Right forelimb (tissue), 1 donor: ENCODE measurements around the gene TTC39B.
"Not testable (repeated sequence)": the region's sequence is repeated elsewhere in the genome, so short reads cannot be mapped to it uniquely, and the experiment has no call there.

Source experiments
- DNase-seq: peaks from one replicate; pipeline ENCODE4 v3.0.0-alpha.2; 2018

TTC39B gene

DNA sequence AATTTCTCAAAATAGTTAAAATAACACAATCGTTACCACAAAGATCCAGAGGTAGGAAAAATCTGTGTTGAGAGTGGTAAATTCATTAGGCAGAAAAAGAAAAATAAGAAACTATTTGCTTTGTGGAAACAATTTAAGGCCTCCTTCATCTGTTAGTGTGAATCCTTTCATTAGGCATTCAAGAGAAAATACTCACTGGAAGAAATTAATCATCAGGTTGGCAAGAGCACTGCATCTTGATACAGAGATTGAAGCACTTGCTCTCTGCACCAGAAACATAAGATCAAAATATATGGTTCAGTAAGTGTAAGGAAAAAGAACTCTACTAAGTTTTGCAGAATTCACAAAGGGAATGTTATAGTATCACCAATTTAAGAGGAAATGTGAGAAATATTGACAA lies 44.4 kb downstream of the TTC39B start:
- DNase-seq, result no peak

DNA sequence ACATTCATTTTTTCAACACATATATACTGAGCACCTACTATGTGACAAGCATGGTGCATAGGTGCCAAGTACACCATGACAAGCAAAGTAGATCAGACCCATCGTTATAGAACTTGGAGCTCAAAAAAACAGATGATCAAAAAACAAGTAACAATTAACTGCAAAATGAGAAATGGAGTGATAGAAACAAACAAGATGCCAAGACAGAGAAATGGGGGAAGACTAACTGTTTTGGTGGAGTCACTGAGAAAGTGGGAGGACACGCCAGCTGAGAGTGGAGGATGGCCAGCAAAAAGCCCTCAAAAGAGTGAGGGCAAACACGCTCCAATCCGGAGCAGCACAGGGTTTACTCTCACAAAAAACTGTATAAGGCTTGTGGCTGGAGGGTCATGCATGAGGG lies 50.6 kb downstream of the TTC39B start:
- no peak for DNase-seq

DNA sequence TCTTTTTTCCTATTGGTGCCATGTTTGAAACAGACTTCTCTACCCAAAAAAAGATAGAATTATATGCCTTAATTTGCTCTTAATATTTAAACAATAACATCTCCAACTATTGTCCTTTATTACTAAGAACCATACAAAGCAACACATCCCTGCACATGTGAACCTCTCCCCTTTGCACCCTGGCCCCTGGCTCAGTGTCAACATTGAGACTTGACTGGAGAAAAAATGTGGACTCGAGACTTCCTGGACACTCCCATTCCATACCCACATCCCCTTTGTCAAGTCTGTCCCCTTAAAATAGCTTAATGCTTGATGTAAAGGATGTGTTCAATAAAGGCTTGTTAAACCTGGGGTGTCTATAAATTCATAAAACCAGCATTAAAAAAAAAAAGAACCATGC lies 53.2 kb downstream of the TTC39B start:
- no peak for DNase-seq

DNA sequence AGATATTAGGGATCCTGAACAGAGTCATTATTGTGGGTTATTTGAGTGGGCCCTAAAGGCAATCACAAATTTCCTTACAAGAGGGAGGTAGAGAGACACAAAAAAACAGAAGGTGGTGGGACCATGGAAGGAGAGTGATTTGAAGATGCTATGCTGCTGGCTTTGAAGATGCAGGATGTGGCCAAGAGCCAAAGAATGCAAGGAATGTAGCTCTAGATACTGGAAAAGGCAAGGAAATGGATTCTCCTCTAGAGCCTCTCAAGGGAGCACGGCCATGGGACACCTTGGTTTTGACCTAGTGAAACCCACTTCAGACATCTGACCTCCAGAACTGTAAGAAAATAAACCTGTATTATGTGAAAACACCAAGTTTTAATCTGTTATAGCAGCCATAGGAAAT lies 53.8 kb downstream of the TTC39B start:
- DNase-seq, result no peak

DNA sequence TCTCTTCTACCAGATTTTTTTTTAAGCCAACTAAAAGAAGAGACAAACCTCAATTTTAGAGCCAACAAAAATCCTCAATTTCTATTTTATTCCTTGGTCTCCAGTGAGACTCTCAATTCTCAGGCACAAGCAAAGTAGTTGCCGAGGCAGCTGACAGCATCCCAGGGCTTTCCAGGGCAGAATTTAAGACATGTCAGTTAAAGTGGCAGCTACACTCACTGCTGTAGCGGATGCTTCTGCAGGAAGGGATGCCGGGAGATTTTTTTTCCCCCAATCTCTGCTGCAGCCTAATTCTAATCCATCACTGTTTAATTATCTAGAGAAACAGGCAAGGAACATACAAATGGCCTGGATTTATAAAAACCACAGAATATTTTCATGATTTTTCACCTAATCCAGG lies 57.0 kb downstream of the TTC39B start:
- no peak for DNase-seq

DNA sequence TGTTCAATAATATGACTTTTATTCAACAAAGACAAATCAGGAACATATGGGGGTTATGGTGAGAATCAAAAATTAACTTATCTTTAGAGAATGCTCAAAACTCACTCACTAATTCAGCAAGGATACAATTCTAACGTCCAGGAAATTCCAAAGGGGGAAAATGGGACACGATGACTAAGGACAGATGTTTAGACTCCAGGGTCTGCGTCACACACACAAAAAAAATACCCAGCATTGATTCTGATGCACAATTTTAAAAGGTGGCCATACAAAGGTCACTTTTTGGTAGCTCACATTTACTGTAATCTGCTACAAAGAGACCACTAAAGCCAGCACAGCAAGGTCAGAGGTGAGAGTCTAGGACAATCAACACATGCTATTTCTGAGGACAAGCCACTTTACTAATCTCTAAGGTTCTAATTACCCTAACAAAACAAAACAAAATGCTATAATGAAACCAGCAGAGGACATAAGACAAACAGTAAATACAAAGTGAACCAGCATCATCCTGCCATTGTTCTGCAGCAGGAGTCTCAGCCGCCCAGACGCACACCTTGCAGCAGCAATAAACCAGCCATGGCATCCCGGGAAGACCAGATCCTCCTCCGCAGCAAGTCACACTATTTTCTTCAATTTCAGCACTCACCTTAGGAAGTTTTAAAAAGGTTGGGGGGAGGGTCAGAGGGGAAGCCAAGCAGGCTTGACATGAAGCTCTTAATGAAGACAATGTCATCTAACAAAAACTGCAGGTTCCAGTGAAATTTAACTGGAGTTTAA lies 57.8 kb downstream of the TTC39B start:
- no peak for DNase-seq

DNA sequence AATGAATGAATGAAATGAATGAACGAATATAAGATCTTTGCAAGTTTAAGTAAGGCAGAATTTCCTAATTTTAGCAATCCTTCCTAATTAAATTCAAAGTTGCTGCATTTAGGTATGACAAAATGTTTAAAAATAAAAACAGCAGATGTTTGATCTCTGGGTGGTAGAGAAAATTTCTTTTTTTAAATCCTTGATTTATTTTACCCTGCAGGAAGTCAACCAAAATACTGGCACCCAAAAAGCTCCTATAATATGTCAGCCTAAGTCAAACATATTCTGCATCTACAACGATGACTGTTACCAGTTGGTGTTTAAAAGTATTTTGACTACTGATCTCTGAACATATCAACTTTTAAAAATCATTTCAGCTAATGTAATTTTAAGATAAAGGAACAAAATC lies 58.4 kb downstream of the TTC39B start:
- no peak for DNase-seq

DNA sequence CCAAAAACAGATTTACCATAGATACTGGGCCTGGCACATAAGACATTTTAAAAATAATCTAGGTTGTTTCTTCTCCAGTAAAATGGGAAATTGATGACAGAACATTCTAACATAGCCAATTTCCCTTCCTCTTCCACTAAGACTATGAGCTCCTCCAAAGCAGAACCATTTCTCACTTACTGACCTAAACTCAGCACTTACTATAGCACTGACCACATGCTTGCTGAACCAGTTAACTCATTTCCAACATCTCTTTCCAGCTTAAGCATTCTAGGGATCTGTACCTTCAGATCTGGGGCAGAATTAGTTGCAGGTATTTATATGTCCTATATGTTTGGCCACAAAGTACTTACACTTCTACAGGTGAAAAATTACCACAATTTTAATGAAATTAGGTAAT lies 58.9 kb downstream of the TTC39B start:
- DNase-seq, result no peak

DNA sequence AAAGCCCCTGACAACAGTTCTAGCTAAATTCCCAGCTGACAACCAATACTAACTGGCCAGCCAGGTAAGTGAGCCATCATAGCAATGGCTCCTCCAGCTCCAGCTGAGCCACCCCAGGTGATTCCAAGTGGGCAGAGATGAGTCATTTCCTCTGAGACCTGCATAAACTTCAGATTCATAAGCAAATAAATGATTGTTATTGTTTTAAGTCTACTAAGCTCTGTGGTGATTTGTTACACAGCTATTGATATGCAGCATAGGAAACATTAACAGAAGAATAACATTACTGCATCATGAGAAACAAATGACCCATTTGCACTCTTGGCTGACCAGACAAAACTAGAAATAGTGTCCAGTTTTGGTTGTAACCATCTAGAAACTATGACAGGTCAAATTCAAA lies 60.3 kb downstream of the TTC39B start:
- DNase-seq, result no peak

DNA sequence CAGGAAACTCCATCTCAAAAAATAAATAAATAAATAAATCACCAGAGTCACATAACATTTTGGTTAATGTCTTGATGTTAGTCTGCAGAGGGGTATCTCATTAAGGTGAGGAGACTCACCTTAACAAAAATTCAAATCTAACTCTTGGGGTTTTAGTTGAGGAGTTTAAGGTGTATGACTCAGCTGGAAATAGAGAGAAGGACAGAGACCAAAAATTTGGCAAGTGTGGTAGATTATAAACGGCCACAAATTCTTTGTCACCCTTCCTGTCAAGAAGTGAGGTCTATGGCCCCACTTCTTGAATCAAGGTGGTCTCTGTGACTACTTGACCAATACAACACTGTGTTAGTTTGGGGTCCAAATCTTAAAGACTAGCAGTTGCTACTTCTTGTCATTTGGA lies 60.8 kb downstream of the TTC39B start:
- no peak for DNase-seq

DNA sequence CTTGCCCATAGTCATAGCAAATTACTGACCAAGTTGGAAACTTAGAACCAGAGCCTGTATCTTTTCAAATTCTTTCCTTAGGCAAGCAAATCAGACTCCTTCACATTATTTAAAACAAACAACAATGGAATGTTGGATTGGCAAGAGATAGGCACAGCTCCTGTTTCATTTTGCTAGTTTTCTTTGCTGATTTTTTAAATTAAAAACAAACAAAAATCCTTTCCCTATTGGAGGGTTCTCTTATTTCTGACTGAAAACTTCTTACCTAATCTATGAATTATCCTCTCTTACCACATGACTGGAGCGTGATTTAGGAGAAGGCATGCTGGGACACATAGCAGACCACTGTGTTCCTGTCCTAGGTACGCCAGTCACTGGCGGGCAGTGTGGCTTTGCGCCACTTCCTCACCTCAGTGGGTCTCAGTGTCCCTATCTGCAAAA lies 63.0 kb downstream of the TTC39B start:
- DNase-seq, result no peak

DNA sequence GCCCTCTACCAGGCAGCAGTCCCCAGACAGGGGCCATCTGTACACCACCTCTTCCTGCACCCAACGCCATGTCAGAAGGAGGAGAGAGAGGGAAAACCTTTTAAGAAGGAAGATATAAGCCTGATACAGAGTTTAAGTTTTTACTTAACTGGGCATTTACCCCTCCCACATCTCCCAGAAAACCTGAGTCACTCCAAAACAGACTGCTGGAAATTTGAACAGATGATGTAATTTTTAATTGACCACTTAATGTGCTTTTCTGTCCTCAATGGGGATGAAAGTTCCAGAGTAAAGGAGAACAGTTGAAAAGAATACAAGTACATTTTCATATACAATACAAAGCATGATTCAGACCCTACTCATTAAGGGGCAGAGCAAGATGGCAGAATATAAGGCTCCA lies 63.9 kb downstream of the TTC39B start:
- DNase-seq, result no peak

DNA sequence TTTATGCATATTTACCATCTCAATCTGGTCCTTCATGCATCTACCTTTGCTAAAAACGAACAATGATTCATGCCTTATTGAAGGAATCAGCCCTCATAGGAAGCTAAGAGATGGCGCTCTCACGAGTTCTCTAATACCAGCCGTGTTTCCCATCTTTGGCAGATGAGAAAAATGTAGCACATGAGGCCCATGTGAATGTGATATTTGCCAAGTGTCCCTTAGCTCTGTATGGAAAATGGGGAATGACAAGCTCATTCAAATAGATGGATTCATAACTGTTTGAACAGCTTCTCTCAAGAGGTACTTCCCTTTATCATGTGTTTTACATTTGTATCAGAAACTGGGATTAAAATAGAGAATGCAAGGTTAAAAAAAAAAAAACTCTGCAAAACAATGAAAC lies 66.1 kb downstream of the TTC39B start:
- DNase-seq, result no peak

DNA sequence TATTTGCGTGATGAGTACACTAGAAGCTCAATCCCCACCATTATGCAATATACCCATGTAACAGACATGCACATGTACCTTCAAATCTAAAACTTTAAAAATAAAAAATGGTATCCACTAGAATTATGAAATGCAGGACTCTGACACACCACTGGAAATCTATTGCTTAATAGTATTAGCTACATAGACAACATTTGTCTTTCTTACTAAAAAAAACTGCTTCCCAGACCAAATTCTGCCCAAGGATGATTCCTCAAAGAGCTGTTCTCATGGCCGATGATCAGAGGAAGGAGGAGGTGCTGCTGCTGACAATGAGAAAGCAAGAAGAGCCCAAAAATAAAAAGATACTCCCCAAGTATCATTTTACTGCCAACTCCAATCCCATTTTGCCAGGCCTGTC lies 67.2 kb downstream of the TTC39B start:
- DNase-seq, result no peak

DNA sequence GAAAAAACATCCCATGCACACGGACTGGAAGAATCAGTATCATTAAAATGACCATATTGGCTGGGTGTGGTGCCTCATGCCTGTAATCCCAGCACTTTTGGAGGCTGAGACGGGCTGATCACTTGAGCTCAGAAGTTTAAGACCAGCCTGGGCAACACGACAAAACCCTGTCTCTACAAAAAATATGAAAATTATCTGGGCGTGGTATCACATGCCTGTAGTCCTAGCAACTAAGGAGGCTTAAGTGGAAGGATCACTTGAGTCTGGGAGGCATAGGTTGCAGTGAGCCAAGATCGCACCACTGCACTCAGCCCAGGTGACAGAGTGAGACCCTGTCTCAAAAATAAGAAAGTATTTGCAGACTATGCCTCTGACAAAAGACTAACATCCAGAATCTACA lies 68.4 kb downstream of the TTC39B start:
- DNase-seq, result no peak

DNA sequence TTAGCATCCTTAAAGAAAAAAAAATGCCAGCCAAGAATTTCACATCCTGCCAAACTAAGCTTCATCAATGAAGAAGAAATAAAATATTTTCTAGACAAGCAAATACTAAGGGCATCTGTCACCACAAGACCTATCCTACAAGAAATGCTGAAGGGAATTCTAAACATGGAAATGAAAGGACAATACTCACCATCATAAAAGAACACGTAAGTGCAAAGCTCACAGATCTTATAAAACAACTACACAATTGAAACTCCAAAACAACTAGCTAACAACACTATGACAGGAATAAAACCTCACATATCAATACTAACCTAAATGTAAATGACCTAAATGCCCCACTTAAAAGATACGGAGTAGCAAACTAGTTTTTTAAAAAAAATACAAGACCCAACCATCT lies 71.4 kb downstream of the TTC39B start:
- no peak for DNase-seq

DNA sequence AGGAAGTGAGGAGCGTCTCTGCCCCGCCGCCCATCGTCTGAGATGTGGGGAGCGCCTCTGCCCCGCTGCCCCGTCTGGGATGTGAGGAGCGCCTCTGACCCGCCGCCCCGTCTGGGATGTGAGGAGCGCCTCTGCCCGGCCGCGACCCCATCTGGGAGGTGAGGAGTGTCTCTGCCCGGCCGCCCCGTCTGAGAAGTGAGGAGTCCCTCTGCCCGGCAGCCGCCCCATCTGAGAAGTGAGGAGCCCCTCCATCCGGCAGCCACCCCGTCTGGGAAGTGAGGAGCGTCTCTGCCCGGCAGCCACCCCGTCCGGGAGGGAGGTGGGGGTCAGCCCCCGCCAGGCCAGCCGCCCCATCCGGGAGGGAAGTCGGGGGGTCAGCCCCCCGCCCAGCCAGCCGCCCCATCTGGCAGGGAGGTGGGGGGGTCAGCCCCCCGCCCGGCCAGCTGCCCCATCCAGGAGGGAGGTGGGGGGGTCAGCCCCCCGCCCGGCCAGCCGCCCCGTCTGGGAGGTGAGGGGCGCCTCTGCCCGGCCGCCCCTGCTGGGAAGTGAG lies 73.0 kb downstream of the TTC39B start:
- DNase-seq, result not testable (repeated sequence)

DNA sequence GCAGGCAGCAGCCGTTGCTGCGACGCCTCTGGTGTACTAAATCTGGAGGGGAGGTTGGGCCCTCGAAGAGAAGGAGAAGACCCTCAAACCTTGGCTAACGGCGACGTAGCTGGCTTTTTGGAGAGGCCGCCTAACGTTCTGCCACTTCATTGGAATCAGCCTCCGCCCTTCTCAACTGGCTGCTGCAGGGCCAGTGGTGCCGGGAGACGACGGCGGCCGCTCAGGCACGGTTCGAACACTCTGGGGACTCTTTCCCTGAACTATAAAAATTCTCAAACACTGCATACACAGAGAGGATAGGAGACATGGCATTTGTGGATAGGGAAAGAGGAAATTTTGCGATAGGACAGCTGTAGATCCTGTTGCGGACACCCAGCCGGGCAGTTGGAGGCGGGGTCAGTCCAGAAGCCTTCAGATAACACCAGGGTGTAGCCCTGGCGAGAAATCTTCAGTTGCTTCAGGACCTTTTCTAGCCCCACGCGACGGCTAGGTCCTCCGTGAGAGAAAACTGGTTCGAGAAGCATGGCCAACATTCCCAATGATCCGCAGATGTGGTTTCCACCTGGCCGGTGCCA lies 74.2 kb downstream of the TTC39B start:
- not testable (repeated sequence) for DNase-seq

DNA sequence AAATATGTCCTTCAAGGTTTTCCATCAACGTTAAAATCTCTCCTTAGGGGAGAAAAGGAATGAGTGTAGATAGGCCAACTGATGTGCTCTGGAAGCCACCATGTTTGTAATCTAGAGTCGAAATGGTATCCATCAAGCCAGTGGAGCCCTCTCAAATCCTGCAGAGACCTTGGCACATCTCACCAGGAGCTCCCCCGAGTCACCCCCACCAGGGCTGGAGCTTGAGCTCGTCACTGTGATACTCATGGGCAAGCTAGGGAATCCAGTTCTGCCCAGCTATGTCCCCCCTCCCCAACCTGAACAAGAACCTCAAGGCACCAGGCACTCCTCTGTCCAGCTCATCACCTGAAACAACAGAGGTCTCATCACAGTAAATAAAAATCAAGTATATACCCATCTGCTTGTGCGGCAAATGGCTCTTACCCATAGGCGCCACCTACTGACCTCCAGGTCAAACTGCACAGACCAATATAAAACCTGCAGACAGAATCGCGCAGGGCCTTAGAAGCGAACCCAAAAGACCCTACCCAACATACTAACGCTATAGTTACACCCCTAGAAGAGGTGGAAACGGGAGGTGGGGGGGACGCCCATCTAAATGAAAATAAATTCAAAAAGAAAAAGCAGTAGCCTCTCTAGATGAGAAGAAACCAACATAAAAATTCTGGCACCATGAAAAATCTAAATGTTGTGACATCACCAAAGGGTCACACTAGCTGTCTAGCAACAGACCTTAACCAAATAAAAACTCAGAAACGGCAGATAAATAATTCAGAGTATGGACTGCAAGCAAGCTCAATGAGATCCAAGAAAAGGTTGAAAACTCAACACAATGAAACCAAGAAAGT lies 75.0 kb downstream of the TTC39B start:
- DNase-seq, result no peak

DNA sequence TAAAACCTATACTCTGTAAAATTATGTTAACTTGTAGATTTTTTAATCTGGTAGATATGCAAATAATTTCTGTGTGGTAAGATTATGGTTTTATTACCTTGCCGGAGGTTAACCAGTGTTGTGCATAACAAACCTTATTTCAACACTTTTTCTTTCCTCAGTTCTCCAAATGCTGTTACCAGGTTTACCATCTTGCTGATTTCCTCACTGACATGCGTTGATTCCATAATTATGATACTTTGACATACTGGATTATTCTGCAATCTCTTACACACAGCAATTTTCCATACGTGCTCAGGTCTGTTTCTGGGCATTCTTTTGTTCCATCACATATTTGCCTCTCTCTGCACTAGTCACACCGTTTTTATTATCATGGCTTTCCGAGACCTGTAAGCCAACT lies 77.6 kb downstream of the TTC39B start:
- DNase-seq, result no peak

DNA sequence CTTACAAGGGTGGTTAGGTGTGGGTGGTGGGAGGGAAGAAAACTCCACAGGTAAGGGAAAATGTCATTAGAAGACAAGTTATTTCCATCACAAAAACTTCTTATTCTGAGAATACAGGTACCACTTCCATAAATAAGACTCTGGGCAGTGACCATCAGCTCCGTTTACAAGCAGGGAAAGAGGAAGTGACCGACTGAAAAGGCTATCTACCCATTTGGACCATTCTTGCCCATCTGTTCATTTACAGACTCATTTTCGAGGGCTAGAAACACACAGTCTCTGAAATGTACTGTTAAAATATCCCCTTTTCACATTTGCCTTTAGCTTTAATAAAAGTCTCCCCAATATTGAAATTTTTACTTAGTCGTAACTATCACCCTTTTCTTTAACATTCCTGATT lies 79.5 kb downstream of the TTC39B start:
- DNase-seq, result no peak

DNA sequence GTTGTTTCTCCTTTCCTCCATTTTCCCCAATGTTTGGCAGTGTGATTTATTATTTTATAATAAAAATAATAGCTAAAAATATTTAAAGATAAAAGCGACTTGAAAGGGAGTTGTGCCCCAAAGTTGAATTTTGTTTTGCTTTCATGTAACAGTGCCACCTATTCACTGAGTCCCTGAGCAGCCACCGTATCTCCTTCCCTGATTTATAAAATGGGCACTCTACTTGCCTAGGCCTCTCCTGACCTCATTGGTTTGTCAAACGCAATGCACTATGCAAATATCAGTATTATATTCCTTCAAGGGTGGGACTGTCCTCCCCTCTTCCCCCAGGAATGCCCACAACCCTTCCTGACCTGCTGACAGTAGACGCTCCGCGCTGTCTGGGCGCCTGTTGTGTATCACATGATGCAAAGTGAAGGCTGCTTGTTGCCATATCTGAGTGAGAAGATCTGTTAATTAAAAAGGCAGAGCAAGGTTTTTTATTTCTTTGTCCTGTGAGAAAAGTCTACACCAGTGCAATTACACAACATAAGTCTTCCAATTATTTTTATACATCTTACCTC lies 81.4 kb downstream of the TTC39B start:
- no peak for DNase-seq

DNA sequence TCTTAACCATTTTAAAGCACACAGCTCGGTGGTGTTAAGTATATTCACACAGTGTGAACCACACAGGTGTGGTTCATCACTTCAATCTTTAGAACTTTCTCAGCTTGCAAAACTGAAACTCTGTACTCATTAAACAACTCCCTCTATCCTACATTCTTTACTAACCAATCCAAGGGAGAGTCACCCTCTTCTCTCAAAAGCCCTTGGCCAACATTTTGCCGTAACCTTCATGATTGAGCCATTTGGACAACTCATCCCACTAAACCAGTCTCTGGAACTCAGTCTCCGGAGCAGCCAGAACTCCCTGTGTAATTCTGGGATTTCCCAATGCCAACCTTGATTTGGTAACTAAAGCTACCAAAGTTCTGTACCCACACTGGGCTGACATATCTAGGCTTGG lies 84.7 kb downstream of the TTC39B start:
- DNase-seq, result no peak
